Fibroblast of villous mesenchyme (primary cell): ENCODE data around the gene COX19. TPM values are rescaled to one million over a fixed set of nuclear protein-coding genes. Genes with fewer than 3 reads are reported as not detected.
"Not testable (repeated sequence)": the region's sequence is repeated elsewhere in the genome, so short reads cannot be mapped to it uniquely, and the experiment has no call there.

Experiments
- DNase-seq: peaks from one replicate; pipeline ENCODE4 v3.0.0-alpha.2; 2010; ENCODE audit warnings: low read depth
- H3K4me3 ChIP-seq: 2 replicates; pipeline ENCODE4 v1.5.1; 2011; ENCODE audit warnings: low read depth, mild to moderate bottlenecking, low read length
- total RNA-seq: library from RNA; depleted of rRNA; stranded (reverse); fragments of >200 nt; gene quantifications from 2 replicates; pipeline ENCODE4 v1.2.3, GENCODE V29; 2012
- TF ChIP-seq, protein P1 (sequence below): IDR thresholded peaks from 2 replicates; pipeline ENCODE4 v1.5.1; 2012; ENCODE audit warnings: low read depth, mild to moderate bottlenecking, low read length; ENCODE audit not compliant: insufficient read depth

Gene COX19
- total RNA-seq, 1 donor, result 8.2 TPM

- no peak overlapping the region for H3K4me3 ChIP-seq
- DNase-seq, result no peak
- TF ChIP-seq, protein P1, sequence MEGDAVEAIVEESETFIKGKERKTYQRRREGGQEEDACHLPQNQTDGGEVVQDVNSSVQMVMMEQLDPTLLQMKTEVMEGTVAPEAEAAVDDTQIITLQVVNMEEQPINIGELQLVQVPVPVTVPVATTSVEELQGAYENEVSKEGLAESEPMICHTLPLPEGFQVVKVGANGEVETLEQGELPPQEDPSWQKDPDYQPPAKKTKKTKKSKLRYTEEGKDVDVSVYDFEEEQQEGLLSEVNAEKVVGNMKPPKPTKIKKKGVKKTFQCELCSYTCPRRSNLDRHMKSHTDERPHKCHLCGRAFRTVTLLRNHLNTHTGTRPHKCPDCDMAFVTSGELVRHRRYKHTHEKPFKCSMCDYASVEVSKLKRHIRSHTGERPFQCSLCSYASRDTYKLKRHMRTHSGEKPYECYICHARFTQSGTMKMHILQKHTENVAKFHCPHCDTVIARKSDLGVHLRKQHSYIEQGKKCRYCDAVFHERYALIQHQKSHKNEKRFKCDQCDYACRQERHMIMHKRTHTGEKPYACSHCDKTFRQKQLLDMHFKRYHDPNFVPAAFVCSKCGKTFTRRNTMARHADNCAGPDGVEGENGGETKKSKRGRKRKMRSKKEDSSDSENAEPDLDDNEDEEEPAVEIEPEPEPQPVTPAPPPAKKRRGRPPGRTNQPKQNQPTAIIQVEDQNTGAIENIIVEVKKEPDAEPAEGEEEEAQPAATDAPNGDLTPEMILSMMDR, result no peak
These were observed 30.2 kb downstream of the COX19 start for GRCh38 chr7:945147-945555.

DNA sequence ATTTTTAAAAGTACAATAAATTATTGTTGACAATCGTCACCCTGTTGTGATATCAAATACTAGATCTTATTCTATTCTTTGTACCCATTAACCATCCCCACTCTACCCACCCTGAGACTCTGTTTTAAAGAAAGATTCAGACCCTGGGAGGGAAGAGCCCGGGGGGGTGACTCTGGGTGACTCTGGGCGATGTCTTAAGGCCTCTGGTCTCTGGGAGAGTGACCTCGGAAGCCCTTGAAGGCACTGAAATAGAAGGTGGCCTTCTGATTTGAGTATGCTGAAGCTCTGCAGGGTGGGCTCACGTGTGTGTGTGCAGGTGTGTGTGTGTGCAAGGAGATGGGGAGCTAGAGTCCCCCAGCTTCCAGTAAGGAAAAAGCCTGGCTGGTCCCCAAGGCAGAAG lies 30.6 kb downstream of the COX19 start:
- TF ChIP-seq, protein P1, result no peak
- H3K4me3 ChIP-seq, result no peak overlapping the region
- DNase-seq, result no peak

- DNase-seq, H3K4me3 ChIP-seq: not testable (repeated sequence)
These were observed 31.6 kb downstream of the COX19 start for GRCh38 chr7:943793-944192.

DNA sequence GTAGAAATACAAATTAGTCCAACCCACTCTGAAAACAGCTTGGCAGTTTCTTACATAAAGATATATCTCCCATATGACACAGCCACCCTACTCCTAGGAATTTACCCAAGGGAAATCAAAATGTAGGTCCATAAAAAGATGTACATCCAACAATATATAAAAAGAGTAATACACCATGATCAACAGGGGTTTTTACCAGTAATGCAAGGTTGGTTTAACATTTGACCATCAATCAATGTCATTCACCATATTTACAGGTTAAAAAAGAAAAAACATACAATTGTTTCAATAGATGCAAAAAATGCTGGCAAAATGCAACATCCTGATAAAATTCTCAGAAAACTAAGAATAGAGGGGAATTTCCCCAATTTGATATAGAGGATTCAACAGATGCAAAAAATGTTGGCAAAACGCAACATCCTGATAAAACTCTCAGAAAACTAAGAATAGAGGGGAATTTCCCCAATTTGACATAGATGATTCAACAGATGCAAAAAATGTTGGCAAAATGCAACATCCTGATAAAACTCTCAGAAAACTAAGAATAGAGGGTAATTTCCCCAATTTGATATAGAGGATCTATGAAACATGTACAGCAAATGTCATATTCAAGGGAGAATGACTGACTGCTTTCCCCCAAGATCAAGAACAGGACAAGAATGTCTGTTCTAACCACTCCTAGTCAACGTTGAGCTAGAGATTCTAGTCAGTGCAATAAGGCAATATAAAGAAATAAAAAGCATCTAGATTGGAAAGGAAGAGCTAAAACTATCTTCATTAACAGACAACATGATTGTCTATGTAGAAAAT lies 34.5 kb downstream of the COX19 start:
- no peak for DNase-seq
- TF ChIP-seq, protein P1, result no peak
- no peak overlapping the region for H3K4me3 ChIP-seq

DNA sequence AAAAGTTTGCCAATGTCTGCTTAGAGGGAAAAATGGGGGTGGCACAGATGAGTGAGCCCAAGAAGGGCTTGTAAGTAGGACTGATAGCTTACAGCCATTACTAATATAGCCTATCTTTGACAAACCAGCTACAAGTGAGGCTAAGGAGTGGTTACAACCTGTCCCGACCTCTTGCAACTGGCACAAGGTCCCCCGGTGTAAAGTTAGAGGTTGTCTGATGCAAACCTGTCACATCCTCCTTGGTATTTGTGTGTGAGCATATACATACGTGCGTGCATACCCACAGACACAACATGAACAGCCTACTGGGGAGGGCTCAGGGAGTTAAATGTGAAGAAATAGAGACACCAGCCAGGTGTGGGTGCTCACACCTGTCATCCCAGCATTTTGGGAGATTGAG lies 35.5 kb downstream of the COX19 start:
- no peak for DNase-seq
- H3K4me3 ChIP-seq, result no peak overlapping the region
- TF ChIP-seq, protein P1, result no peak

DNA sequence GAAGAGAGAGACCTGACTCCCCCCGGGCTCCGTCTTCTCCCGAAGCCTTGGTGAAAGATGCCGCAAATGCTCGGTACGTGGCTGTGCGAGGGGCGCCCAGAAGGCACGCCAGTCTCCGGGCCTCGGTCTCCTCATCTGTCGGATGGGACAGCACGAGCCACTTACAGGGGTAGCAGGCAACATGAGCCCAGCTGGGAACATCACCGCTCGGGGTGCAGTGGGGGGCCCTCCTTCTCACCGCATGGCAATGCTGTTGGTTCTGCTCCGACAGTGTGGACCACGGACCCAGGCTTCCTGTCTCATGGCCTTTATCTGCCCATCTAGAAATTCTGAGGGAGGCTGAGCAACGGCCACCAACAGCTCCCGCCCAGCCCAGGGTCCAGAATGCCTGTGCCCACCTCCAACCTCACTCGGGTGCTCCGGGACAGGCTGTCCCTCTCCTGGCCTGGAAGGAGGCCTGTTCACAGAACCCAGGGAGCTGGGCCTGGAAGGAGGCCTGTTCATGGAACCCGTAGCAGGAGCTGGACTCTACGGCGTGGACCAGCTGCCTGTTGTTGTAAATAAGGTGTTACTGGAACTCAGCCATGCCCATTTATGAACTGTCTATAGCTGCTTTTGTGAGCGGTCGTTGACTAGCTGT lies 36.7 kb downstream of the COX19 start:
- no peak for DNase-seq
- TF ChIP-seq, protein P1, result no peak
- H3K4me3 ChIP-seq, result no peak overlapping the region

- DNase-seq, result no peak
- H3K4me3 ChIP-seq, result no peak overlapping the region
- TF ChIP-seq, protein P1, result no peak
These were observed 37.4 kb downstream of the COX19 start for GRCh38 chr7:937856-938484.
